Colonic mucosa (tissue), 4 donors: ENCODE measurements around the gene ZBTB7B. TPM values are rescaled to one million over a fixed set of nuclear protein-coding genes. Genes with fewer than 3 reads are reported as not detected.

Experiments used
- DNase-seq: peaks from one replicate; pipeline ENCODE4 v3.0.0-alpha.2; 2020
- H3K27ac ChIP-seq: fragments of 200-600 bp; one replicate; pipeline ENCODE4 v1.8.0; 2021
- H3K27me3 ChIP-seq: fragments of 200-600 bp; one replicate; pipeline ENCODE4 v1.8.0; 2021
- H3K36me3 ChIP-seq: fragments of 200-600 bp; one replicate; pipeline ENCODE4 v1.8.0; 2021
- H3K4me1 ChIP-seq: fragments of 200-600 bp; one replicate; pipeline ENCODE4 v1.8.0; 2021; ENCODE audit warnings: mild to moderate bottlenecking
- H3K4me3 ChIP-seq: fragments of 200-600 bp; one replicate; pipeline ENCODE4 v1.8.0; 2021
- H3K9ac ChIP-seq, 2 donors: one replicate each; pipeline ENCODE4 v1.7.0; 2013; ENCODE audit warnings: control low read depth in 2 of 2, low read depth in 2 of 2, low read length in 2 of 2
- H3K9me3 ChIP-seq: fragments of 200-600 bp; one replicate; pipeline ENCODE4 v1.8.0; 2021
- CTCF ChIP-seq: fragments of 200-600 bp; IDR thresholded peaks from one replicate; pipeline ENCODE4 v1.8.0; 2022; ENCODE audit warnings: antibody characterized with exemption, mild to moderate bottlenecking
- intact Hi-C: fragments of 100-400 bp; cut with DNase I; formaldehyde crosslinking; loops from one replicate; pipeline ENCODE4 v1.14.1; 2022
- total RNA-seq, 2 donors: library from RNA; stranded (reverse); fragmentation: NEBNext Ultra II Directional in 1 of 2; extraction: Animal tissue kit (Norgen Biotek cat#: 25700) in 1 of 2; gene quantifications; one replicate each; pipeline ENCODE4 v1.2.1, GENCODE V29; 2021
- donor health status: healthy.
- donor health status: DM: no; HTN: no; CAD: no.
- donor health status: DM: no; HTN: no; CAD: no.

The ZBTB7B gene
- total RNA-seq, 2 donors from 2014 or later = 185 to 205 TPM

- no peaks in the 10 kb centered on the region for H3K4me1 ChIP-seq
- intact Hi-C loops = no loop called here
- DNase-seq = no peak
- no peak overlapping the region for H3K4me3 ChIP-seq
- H3K27ac ChIP-seq = no peak overlapping the region
- H3K9me3 ChIP-seq = no peaks in the 10 kb centered on the region
- no peak overlapping the region for H3K9ac ChIP-seq
- TF ChIP-seq CTCF = no peak
- H3K27me3 ChIP-seq = no peaks in the 10 kb centered on the region
- H3K36me3 ChIP-seq = no peaks in the 10 kb centered on the region
These were observed 23.6 kb downstream of the ZBTB7B start for GRCh38 chr1:155026154-155026553.

DNA sequence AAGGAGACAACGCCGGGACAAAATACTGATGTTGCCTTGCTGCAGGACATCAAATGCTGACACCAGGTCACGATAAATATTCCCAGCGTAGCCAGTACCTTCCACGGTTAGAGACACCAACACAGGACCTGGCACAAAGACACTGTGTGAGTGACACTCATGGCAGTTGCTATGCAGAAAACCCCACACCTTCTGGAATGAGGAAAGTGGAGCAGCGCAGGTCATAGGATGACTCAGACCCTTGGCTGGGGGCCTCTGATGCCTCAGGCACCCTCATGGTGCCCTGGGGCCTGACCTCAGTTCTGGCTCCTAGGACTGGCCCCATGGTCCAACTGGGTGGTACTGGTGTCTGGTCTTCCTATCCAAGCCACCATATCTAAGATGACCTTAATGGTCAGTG lies 24.0 kb downstream of the ZBTB7B start:
- DNase-seq = no peak
- Histone ChIP-seq H3K27me3 (no peaks in the 10 kb centered on the region), H3K9me3 (no peaks in the 10 kb centered on the region), H3K4me1 (no peaks in the 10 kb centered on the region), H3K4me3 (no peak overlapping the region), H3K27ac (no peak overlapping the region), H3K9ac (no peak overlapping the region), H3K36me3 (no peaks in the 10 kb centered on the region)
- intact Hi-C loops = no loop called here
- TF ChIP-seq CTCF = no peak

DNA sequence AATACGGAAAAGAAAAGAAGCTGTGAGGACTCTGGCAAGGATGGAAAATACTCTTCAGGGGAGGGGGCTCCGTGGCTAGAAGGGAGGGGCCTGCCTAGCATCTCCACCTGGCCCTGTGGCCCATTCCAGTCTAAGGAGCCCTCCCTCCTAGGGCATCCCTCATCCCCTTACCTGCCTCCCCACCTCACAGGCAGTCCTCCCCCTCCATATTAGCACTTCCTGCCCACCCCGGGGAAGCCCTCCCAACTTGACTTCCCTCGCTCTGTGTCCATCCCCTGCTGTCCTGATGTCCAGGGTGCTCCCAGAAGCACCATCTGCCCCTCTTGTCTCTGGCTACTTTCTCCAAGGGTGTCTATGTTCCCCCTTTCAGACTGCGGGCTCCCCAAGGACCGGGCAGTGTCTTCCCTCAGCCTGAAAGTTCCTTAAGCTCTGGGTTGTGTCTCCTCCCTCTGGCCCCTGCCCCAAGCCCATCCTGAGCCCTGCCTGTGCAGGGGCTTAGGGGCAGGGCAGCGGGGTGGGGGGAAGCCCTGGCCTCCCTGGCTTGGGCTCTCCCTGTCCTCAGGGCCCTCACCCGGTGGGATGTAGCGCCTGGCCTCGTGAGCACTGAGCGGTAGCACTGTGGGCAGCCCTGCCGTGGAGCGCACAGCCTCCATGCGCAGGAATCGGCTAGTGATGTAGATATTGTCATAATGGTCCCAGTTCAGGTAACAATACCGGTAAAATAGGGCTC lies 27.1 kb downstream of the ZBTB7B start:
- intact Hi-C loops = no loop called here
- Histone ChIP-seq H3K27ac (no peak overlapping the region), H3K9ac (no peak overlapping the region), H3K9me3 (no peaks in the 10 kb centered on the region), H3K4me3 (no peak overlapping the region), H3K36me3 (no peaks in the 10 kb centered on the region), H3K27me3 (no peaks in the 10 kb centered on the region), H3K4me1 (no peaks in the 10 kb centered on the region)
- DNase-seq = no peak
- TF ChIP-seq CTCF = no peak

DNA sequence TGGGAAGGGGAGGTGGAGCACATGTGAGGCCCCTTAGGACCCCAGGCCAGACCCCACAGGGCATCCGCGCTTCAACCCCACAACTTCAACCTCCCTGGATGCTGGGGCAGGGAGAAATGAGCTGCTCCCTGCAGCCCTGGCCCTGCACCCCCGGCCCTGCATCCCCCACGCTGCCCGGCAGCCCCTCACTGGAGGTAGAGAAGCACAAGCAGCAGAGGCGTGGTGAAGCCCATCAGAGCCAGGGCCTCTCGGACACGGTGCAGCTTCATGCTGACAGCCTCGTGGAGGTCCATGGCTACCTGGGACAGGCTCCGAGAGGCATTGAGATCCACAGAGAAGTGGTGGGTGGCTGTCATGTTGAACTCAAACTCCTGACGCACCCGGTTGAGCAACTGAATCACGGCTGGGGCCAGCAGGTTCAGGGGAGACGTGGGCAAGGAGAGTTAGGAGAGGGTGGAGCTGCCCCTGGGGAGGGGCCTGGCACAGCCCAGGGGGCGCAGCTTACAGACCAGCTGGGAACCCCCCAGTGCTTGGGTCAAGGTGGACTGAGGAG lies 27.7 kb downstream of the ZBTB7B start:
- Histone ChIP-seq H3K9me3 (no peaks in the 10 kb centered on the region), H3K9ac (no peak overlapping the region), H3K36me3 (no peaks in the 10 kb centered on the region), H3K27me3 (no peaks in the 10 kb centered on the region), H3K27ac (no peak overlapping the region), H3K4me3 (no peak overlapping the region), H3K4me1 (no peaks in the 10 kb centered on the region)
- TF ChIP-seq CTCF = no peak
- DNase-seq = no peak
- intact Hi-C loops = no loop called here

DNA sequence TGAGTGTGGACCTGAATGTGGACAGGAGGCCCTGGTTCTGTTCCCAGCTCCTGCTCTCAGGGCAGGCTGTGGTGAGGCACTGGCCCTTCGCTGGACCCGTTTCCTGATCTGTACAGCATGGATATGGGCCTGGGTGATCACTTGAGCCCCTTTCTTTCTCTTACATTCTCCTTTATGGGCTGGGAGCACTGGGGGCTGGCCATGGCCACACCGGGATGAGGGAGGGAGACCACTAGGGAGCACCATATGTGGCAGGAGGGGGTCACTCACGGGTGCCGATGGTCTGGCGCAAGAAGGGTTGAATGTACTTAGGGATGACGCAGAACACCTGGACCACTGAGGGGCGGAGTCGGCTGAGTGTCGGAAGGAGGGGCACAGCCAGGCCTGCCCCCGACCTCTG lies 28.3 kb downstream of the ZBTB7B start:
- Histone ChIP-seq H3K4me3 (no peak overlapping the region), H3K9ac (no peak overlapping the region), H3K36me3 (no peaks in the 10 kb centered on the region), H3K9me3 (no peaks in the 10 kb centered on the region), H3K4me1 (no peaks in the 10 kb centered on the region), H3K27ac (no peak overlapping the region), H3K27me3 (no peaks in the 10 kb centered on the region)
- TF ChIP-seq CTCF = no peak
- intact Hi-C loops = no loop called here
- no peak for DNase-seq
